Measurements from ENCODE around the gene ZSWIM8.

Gene ZSWIM8

GRCh38 chr10:73796766-73797165 lies 11.4 kb downstream of the ZSWIM8 start:
- no peak for DNase-seq
- H2AFZ ChIP-seq (ENCODE audit: low read length) = no peak overlapping the region
- H3K36me3 ChIP-seq (replicated peaks; ENCODE audit: insufficient read depth, low read length) = no peaks in the 10 kb centered on the region; the same call in 1 of the 2 replicates

GRCh38 chr10:73797324-73798025 lies 12.1 kb downstream of the ZSWIM8 start:
- Histone ChIP-seq H3K4me2 (ENCODE audit: low read depth, low read length) (no peak overlapping the region), H3K4me1 (ENCODE audit: low read length) (no peaks in the 10 kb centered on the region), H3K79me2 (ENCODE audit: low read length) (no peaks in the 10 kb centered on the region), H3K27ac (ENCODE audit: low read length) (no peak overlapping the region), H3K36me3 (replicated peaks; ENCODE audit: insufficient read depth, low read length) (peaks cover 5% of the 10 kb centered on the region; the same call in 1 of the 2 replicates), H3K4me3 (ENCODE audit: low read length) (no peak overlapping the region), H3F3A (ENCODE audit: insufficient read depth, low read length) (no peaks in the 10 kb centered on the region), H3K9me3 (replicated peaks; ENCODE audit: insufficient read depth, low read length) (no peaks in the 10 kb centered on the region), H4K20me1 (ENCODE audit: insufficient read depth, low read length) (no peaks in the 10 kb centered on the region), H3K9me2 (replicated peaks; ENCODE audit: insufficient read depth, low read length) (no peaks in the 10 kb centered on the region), H3K9ac (ENCODE audit: low read length) (no peak overlapping the region), H3K27me3 (replicated peaks; ENCODE audit: insufficient read depth, low read length) (no peaks in the 10 kb centered on the region), H2AFZ (ENCODE audit: low read length) (no peak overlapping the region)
- TF ChIP-seq CTCF (IDR thresholded peaks at IDR 0.05; ENCODE audit: low read length) = no peak
- TF ChIP-seq EZH2phosphoT487 (IDR thresholded peaks at IDR 0.05; ENCODE audit: low read length) = no peak
- no peak for TF ChIP-seq EZH2 (optimal IDR thresholded peaks at IDR 0.05; ENCODE audit: low read depth, low read length)
- DNase-seq = no peak

More at GRCh38 chr10:73796766-73797165, 11.4 kb downstream of the ZSWIM8 start:
- Histone ChIP-seq H3K4me1 (ENCODE audit: low read length) (no peaks in the 10 kb centered on the region), H3K9me2 (replicated peaks; ENCODE audit: insufficient read depth, low read length) (no peaks in the 10 kb centered on the region), H4K20me1 (ENCODE audit: insufficient read depth, low read length) (no peaks in the 10 kb centered on the region), H3K27ac (ENCODE audit: low read length) (no peak overlapping the region), H3K9me3 (replicated peaks; ENCODE audit: insufficient read depth, low read length) (no peaks in the 10 kb centered on the region), H3K9ac (ENCODE audit: low read length) (no peak overlapping the region), H3K4me2 (ENCODE audit: low read depth, low read length) (no peak overlapping the region), H3F3A (ENCODE audit: insufficient read depth, low read length) (no peaks in the 10 kb centered on the region), H3K27me3 (replicated peaks; ENCODE audit: insufficient read depth, low read length) (no peaks in the 10 kb centered on the region), H3K79me2 (ENCODE audit: low read length) (no peaks in the 10 kb centered on the region), H3K4me3 (ENCODE audit: low read length) (no peak overlapping the region)
- TF ChIP-seq EZH2 (optimal IDR thresholded peaks at IDR 0.05; ENCODE audit: low read depth, low read length) = no peak
- TF ChIP-seq EZH2phosphoT487 (IDR thresholded peaks at IDR 0.05; ENCODE audit: low read length) = no peak
- TF ChIP-seq CTCF (IDR thresholded peaks at IDR 0.05; ENCODE audit: low read length) = no peak

GRCh38 chr10:73798087-73798486 lies 12.7 kb downstream of the ZSWIM8 start:
- TF ChIP-seq EZH2 (optimal IDR thresholded peaks at IDR 0.05; ENCODE audit: low read depth, low read length) (no peak), EZH2phosphoT487 (IDR thresholded peaks at IDR 0.05; ENCODE audit: low read length) (no peak), CTCF (IDR thresholded peaks at IDR 0.05; ENCODE audit: low read length) (no peak)
- H3K27me3 ChIP-seq (replicated peaks; ENCODE audit: insufficient read depth, low read length) = no peaks in the 10 kb centered on the region
- H3K36me3 ChIP-seq (replicated peaks; ENCODE audit: insufficient read depth, low read length) = peaks cover 5% of the 10 kb centered on the region; the same call in 1 of the 2 replicates

More at GRCh38 chr10:73798087-73798486, 12.7 kb downstream of the ZSWIM8 start:
- Histone ChIP-seq H3F3A (ENCODE audit: insufficient read depth, low read length) (no peaks in the 10 kb centered on the region), H3K4me3 (ENCODE audit: low read length) (no peak overlapping the region), H3K9me3 (replicated peaks; ENCODE audit: insufficient read depth, low read length) (no peaks in the 10 kb centered on the region), H4K20me1 (ENCODE audit: insufficient read depth, low read length) (no peaks in the 10 kb centered on the region), H3K9ac (ENCODE audit: low read length) (no peak overlapping the region), H3K27ac (ENCODE audit: low read length) (no peak overlapping the region), H3K4me2 (ENCODE audit: low read depth, low read length) (no peak overlapping the region), H3K4me1 (ENCODE audit: low read length) (no peaks in the 10 kb centered on the region), H2AFZ (ENCODE audit: low read length) (no peak overlapping the region), H3K9me2 (replicated peaks; ENCODE audit: insufficient read depth, low read length) (no peaks in the 10 kb centered on the region), H3K79me2 (ENCODE audit: low read length) (no peaks in the 10 kb centered on the region)
- no peak for DNase-seq

Data from MM.1S (cell line).